OCI-M2 (cell line): ENCODE results near the gene TKFC.

Experiments used
- DNase-seq: peaks from one replicate; lab custom pipeline; 2025; ENCODE audit not compliant: unreplicated experiment; lab: John Stamatoyannopoulos, UW

TKFC gene

GRCh38 chr11:61332797-61333549, at the start of gene TKFC, which contains the start of gene DDB1:
Gene TKFC (plus strand): TSS chr11:61333228. CDS start chr11:61334729, 1,501 bp downstream.
Gene DDB1 (minus strand): TSS chr11:61333105. CDS start chr11:61332968, 137 bp downstream.
- DNase-seq: peak; percentile 24

- no peak for DNase-seq
Observed at GRCh38 chr11:61283613-61284012, 49.4 kb upstream of the TKFC start.

- no peak for DNase-seq
Observed at GRCh38 chr11:61287338-61287977, 45.6 kb upstream of the TKFC start.

GRCh38 chr11:61290905-61291690, 41.9 kb upstream of the TKFC start:
- no peak for DNase-seq

- DNase-seq: no peak
Observed at GRCh38 chr11:61292356-61292755, 40.7 kb upstream of the TKFC start.

- no peak for DNase-seq
Observed at GRCh38 chr11:61293867-61294716, 38.9 kb upstream of the TKFC start.

GRCh38 chr11:61294717-61295595, 38.1 kb upstream of the TKFC start, which contains the start of gene VWCE:
Gene VWCE (minus strand): TSS chr11:61295316. CDS start chr11:61295037, 279 bp downstream.
- DNase-seq: no peak

GRCh38 chr11:61295596-61295926, 37.5 kb upstream of the TKFC start:
- DNase-seq: no peak

- DNase-seq: no peak
Observed at GRCh38 chr11:61297341-61297740, 35.7 kb upstream of the TKFC start.

GRCh38 chr11:61297746-61298145, 35.3 kb upstream of the TKFC start:
- DNase-seq: no peak

- DNase-seq: no peak
Observed at GRCh38 chr11:61298663-61299244, 34.3 kb upstream of the TKFC start.

GRCh38 chr11:61302550-61302949, 30.5 kb upstream of the TKFC start:
- no peak for DNase-seq

GRCh38 chr11:61303725-61304124, 29.3 kb upstream of the TKFC start:
- DNase-seq: no peak

- DNase-seq: no peak
Observed at GRCh38 chr11:61305417-61305816, 27.6 kb upstream of the TKFC start.

- DNase-seq: no peak
Observed at GRCh38 chr11:61306221-61306620, 26.8 kb upstream of the TKFC start.

GRCh38 chr11:61307354-61307753, 25.7 kb upstream of the TKFC start:
- no peak for DNase-seq

GRCh38 chr11:61309141-61309540, 23.9 kb upstream of the TKFC start:
- no peak for DNase-seq

- DNase-seq: no peak
Observed at GRCh38 chr11:61309739-61310138, 23.3 kb upstream of the TKFC start.

GRCh38 chr11:61310749-61311148, 22.3 kb upstream of the TKFC start:
- no peak for DNase-seq
